Muscle of leg (tissue), 16 donors: ENCODE results near the gene REXO2. TPM values are rescaled to one million over a fixed set of nuclear protein-coding genes. Genes with fewer than 3 reads are reported as not detected.

Experiments used
- DNase-seq: peaks from one replicate; pipeline ENCODE4 v3.0.0; 2013
- H3K27ac ChIP-seq: one replicate; pipeline ENCODE4 v1.5.1; 2013; ENCODE audit warnings: mild to moderate bottlenecking, low read length, control low read depth
- H3K27me3 ChIP-seq: one replicate; pipeline ENCODE4 v1.6.1; 2013; ENCODE audit warnings: low read length; ENCODE audit not compliant: control insufficient read depth, insufficient read depth
- H3K36me3 ChIP-seq: one replicate; pipeline ENCODE4 v1.6.1; 2013; ENCODE audit warnings: low read length; ENCODE audit not compliant: control insufficient read depth, insufficient read depth
- H3K4me1 ChIP-seq: one replicate; pipeline ENCODE4 v1.6.1; 2013; ENCODE audit warnings: low read length; ENCODE audit not compliant: control insufficient read depth, insufficient read depth
- H3K4me3 ChIP-seq: one replicate; pipeline ENCODE4 v1.5.1; 2013; ENCODE audit warnings: low read length, control low read depth
- H3K9me3 ChIP-seq: replicated peaks from 2 replicates; pipeline ENCODE4 v1.6.1; 2013; ENCODE audit warnings: low read depth, low read length; ENCODE audit not compliant: control insufficient read depth
- WGBS: methylation state at CpG from one replicate; pipeline ENCODE4 v1.1.5; 2013; ENCODE audit warnings: missing lambda C conversion rate; ENCODE audit not compliant: insufficient coverage; 5-methylcytosine and 5-hydroxymethylcytosine counted together
- long read RNA-seq, 11 donors: transcript quantifications; one replicate each; lab custom pipeline, GENCODE V29; 2026
- polyA plus RNA-seq, 8 donors: library from polyadenylated mRNA; unstranded; fragments of 120-200 nt; gene quantifications; one replicate each; pipeline versions ENCODE4 v1.2.1 to v1.2.3, GENCODE V29; 2013; ENCODE audit warnings: inconsistent platforms in 1 of 8, low replicate concordance in 1 of 8; ENCODE audit not compliant: insufficient read length in 8 of 8, insufficient read depth in 1 of 8
- total RNA-seq: library from RNA; stranded (reverse); fragments of 120-200 nt; gene quantifications from one replicate; pipeline ENCODE4 v1.2.4, GENCODE V29; 2013

Gene REXO2
- 52.4 TPM for total RNA-seq
- polyA plus RNA-seq: 10 to 100 TPM; 48.2 to 68.8 (median 53.9) TPM
- long read RNA-seq, donor 1, transcript REXO2-220 (7 exons, 1,158 nt): major isoform, 10 of 15 reads
- long read RNA-seq, donor 1, partial matches to known transcripts: 0 of 15 reads
- long read RNA-seq, donor 1, other reads (novel, unspliced or antisense): 0 of 15 reads
- long read RNA-seq, donor 2, partial matches to known transcripts: 0 of 2 reads
- long read RNA-seq, donor 2, other reads (novel, unspliced or antisense): 0 of 2 reads
- long read RNA-seq, donor 3, transcript REXO2-220 (7 exons, 1,158 nt): major isoform, 19 of 21 reads
- long read RNA-seq, donor 3, partial matches to known transcripts: 0 of 21 reads
- long read RNA-seq, donor 3, other reads (novel, unspliced or antisense): 0 of 21 reads
- long read RNA-seq, donor 4, transcript REXO2-220 (7 exons, 1,158 nt): major isoform, 12 of 13 reads
- long read RNA-seq, donor 4, partial matches to known transcripts: 0 of 13 reads
- long read RNA-seq, donor 4, other reads (novel, unspliced or antisense): 0 of 13 reads
- long read RNA-seq, donor 5, transcript REXO2-220 (7 exons, 1,158 nt): major isoform, 46 of 62 reads
- long read RNA-seq, donor 5, partial matches to known transcripts: 13 of 62 reads
- long read RNA-seq, donor 5, other reads (novel, unspliced or antisense): 0 of 62 reads
- long read RNA-seq, donor 6, transcript REXO2-220 (7 exons, 1,158 nt): major isoform, 38 of 47 reads
- long read RNA-seq, donor 6, partial matches to known transcripts: 0 of 47 reads
- long read RNA-seq, donor 6, other reads (novel, unspliced or antisense): 0 of 47 reads
- long read RNA-seq, donor 7, transcript REXO2-220 (7 exons, 1,158 nt): major isoform, 28 of 35 reads
- long read RNA-seq, donor 7, partial matches to known transcripts: 0 of 35 reads
- long read RNA-seq, donor 7, other reads (novel, unspliced or antisense): 0 of 35 reads
- long read RNA-seq, donor 8, transcript REXO2-220 (7 exons, 1,158 nt): major isoform, 15 of 22 reads
- long read RNA-seq, donor 8, partial matches to known transcripts: 0 of 22 reads
- long read RNA-seq, donor 8, other reads (novel, unspliced or antisense): 0 of 22 reads
- long read RNA-seq, donor 9, transcript REXO2-220 (7 exons, 1,158 nt): major isoform, 16 of 17 reads
- long read RNA-seq, donor 9, partial matches to known transcripts: 0 of 17 reads
- long read RNA-seq, donor 9, other reads (novel, unspliced or antisense): 0 of 17 reads
- long read RNA-seq, donor 10, transcript REXO2-220 (7 exons, 1,158 nt): major isoform, 28 of 38 reads
- long read RNA-seq, donor 10, partial matches to known transcripts: 0 of 38 reads
- long read RNA-seq, donor 10, other reads (novel, unspliced or antisense): 0 of 38 reads
- long read RNA-seq, donor 11, transcript REXO2-220 (7 exons, 1,158 nt): major isoform, 29 of 32 reads
- long read RNA-seq, donor 11, partial matches to known transcripts: 0 of 32 reads
- long read RNA-seq, donor 11, other reads (novel, unspliced or antisense): 0 of 32 reads

DNA sequence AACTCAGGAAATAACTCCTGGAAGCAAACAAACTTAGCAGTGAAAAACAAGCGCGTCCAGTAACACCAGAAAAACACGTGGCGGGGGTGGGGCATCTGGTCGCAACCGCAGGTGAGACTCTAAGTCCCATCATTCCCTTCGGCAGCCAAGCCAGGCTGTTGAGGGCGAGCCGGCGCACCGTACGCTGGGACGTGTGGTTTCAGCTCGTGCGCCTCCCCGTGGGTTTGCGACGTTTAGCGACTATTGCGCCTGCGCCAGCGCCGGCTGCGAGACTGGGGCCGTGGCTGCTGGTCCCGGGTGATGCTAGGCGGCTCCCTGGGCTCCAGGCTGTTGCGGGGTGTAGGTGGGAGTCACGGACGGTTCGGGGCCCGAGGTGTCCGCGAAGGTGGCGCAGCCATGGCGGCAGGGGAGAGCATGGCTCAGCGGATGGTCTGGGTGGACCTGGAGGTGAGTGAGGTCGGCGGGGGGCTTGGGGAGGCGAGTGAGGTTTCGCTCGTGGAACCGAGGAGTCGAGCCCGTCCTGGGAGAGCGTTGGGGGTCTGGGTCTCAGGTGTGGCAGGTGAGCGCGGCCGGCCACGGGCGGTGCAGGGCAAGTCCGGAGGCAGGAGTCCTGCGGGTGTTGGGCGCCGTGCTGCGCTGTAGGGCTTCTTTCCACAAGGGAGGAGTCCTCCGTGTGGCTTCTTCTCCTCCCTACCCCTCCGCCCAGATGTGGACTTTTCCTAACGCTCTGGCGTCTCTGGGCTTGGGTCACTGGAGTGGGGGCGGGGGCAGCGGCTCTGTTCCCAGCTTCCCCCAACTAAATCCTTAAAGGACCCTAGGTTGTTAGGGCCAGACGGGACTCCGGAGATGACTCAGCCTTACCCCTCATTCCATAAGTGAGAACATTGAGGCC is at the start of gene REXO2:
REXO2 (plus strand) TSS at position 239 of the 892 bp plus-strand sequence; CDS start at position 301, 62 bp downstream.
- Histone ChIP-seq H3K36me3 (peaks cover 9% of the 10 kb centered on the region), H3K27ac (peak within 1 kb of the TSS; percentile 83), H3K9me3 (no peaks in the 10 kb centered on the region), H3K4me3 (peak within 1 kb of the TSS; percentile 98), H3K27me3 (no peaks in the 10 kb centered on the region), H3K4me1 (peaks cover 7% of the 10 kb centered on the region)
- 0% methylated on average over 43 of the region's 64 CpGs for WGBS
- peak; percentile 99 for DNase-seq

DNA sequence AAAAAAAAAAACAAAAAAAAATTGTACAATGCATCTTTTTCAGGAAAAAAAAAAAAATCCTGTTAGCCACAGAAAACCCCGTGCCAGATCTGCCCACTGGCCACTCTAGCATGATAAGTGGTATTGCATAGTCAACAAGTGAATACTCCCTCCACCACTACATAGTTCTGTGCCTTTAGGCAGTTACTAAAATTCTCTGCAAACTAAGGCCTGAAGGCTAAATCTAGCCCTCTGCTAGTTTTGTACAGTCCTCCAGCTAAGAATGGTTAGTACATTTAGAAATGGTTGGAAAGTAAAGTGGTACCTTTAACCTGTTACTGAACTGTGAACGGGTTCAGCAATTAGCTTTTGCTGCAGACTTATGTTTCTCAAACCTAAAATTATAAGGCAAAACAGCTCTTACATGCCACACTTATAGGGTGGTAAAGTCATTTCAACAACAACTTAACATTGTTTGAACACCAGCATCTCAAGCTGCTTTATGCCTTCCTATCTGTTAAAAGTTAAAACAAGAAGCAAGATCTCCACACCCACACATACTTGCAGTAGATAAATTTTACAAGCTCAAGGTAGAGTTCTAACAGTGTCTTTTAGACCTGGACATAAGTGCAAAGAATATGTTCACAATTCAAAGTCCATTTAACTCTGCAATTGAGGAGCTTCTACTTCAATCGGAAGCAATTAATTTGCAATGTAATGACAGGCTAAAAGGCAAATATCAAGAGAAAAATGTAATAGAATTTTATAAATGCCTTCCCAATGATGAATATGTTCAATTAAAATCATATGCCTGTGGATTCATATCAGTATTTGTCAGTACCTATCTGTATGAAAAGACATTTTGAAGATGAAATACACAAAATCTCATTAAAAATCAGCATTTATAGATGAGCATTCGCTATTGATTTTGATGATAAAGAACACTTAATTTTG is 46.3 kb upstream of the REXO2 start:
- H3K4me1 ChIP-seq: no peaks in the 10 kb centered on the region
- no CpG with 5 or more reads among the region's 4 CpGs for WGBS
- no peak overlapping the region for H3K27ac ChIP-seq
- H3K4me3 ChIP-seq: no peak overlapping the region
- DNase-seq: no peak
- H3K27me3 ChIP-seq: no peaks in the 10 kb centered on the region
- H3K36me3 ChIP-seq: no peaks in the 10 kb centered on the region
- no peaks in the 10 kb centered on the region for H3K9me3 ChIP-seq

GRCh38 chr11:114395736-114396135 is 43.5 kb upstream of the REXO2 start:
- WGBS: no CpG with 5 or more reads among the region's 3 CpGs
- no peak for DNase-seq
- Histone ChIP-seq H3K9me3 (no peaks in the 10 kb centered on the region), H3K27ac (no peak overlapping the region), H3K4me1 (peaks cover 2% of the 10 kb centered on the region), H3K4me3 (no peak overlapping the region), H3K27me3 (no peaks in the 10 kb centered on the region), H3K36me3 (no peaks in the 10 kb centered on the region)

- Histone ChIP-seq H3K4me1 (peaks cover 2% of the 10 kb centered on the region), H3K27ac (no peak overlapping the region), H3K36me3 (no peaks in the 10 kb centered on the region), H3K27me3 (no peaks in the 10 kb centered on the region), H3K9me3 (no peaks in the 10 kb centered on the region), H3K4me3 (no peak overlapping the region)
- DNase-seq: no peak
Measured at GRCh38 chr11:114396916-114397315, 42.4 kb upstream of the REXO2 start.

- Histone ChIP-seq H3K27me3 (no peaks in the 10 kb centered on the region), H3K36me3 (no peaks in the 10 kb centered on the region), H3K27ac (no peak overlapping the region), H3K9me3 (no peaks in the 10 kb centered on the region), H3K4me3 (no peak overlapping the region), H3K4me1 (peaks cover 2% of the 10 kb centered on the region)
- no CpG with 5 or more reads among the region's 2 CpGs for WGBS
- no peak for DNase-seq
Measured at GRCh38 chr11:114397349-114397982, 41.8 kb upstream of the REXO2 start.

- Histone ChIP-seq H3K36me3 (no peaks in the 10 kb centered on the region), H3K27ac (no peak overlapping the region), H3K4me3 (no peak overlapping the region), H3K27me3 (no peaks in the 10 kb centered on the region), H3K9me3 (no peaks in the 10 kb centered on the region), H3K4me1 (peaks cover 2% of the 10 kb centered on the region)
- DNase-seq: no peak
- WGBS: no CpG with 5 or more reads among the region's 4 CpGs
Measured at GRCh38 chr11:114398303-114398920, 40.9 kb upstream of the REXO2 start.

DNA sequence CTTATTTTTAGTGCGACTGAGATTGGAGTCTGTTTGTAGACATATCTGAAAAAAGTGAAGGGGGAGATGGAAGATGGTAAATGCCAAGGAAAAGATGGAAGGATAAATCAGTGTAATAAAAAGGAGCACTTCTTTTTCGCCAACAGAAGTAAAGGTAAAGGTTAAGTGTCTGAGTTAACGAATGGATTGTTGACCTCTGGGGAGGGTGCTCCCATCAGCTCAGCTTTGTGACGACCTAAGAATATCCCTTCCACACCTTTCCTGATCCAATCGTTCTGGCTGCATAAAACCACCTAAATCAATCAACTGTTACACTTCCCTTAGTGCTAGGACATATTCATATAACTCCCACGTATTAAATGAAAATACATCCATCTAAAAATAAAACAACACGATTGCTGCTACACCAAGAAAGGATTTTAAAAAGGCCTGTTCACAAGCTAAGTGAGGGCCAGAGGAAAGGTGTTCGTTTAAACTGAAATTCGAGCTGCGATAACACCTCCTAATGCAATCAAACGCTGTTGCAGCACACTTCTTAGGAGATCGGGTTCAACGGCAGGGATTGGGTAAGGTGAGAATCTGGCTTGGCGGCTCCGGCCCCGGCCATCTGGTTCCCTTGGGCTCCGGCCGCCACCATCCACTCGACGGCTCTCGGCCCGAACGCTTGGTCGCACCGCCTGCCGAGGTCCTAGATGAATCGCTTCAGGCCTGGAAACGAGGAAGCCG is 39.6 kb upstream of the REXO2 start:
- Histone ChIP-seq H3K27ac (peak overlapping the region; percentile 99), H3K4me3 (peak overlapping the region; percentile 92), H3K27me3 (no peaks in the 10 kb centered on the region), H3K4me1 (peaks cover 2% of the 10 kb centered on the region), H3K36me3 (peaks cover 2% of the 10 kb centered on the region), H3K9me3 (no peaks in the 10 kb centered on the region)
- 0% methylated on average over 21 of the region's 29 CpGs for WGBS
- peak; percentile 33 for DNase-seq
